Liver (tissue), 3 donors: ENCODE results near the gene ALDH1A1.

Source experiments
- CTCF ChIP-seq: fragments of 150-350 bp; IDR thresholded peaks from 2 replicates; pipeline ENCODE4 v1.5.1; 2017; ENCODE audit warnings: improper control_type of control experiment, low read depth, low read length; ENCODE audit not compliant: missing input control
- HNF4G ChIP-seq: IDR thresholded peaks from 2 replicates; pipeline ENCODE4 v1.6.1; 2016; ENCODE audit warnings: antibody characterized with exemption
- JUND ChIP-seq, 2 donors: IDR thresholded peaks; 2 replicates each; pipeline ENCODE4 v1.6.1; 2016; ENCODE audit warnings: antibody characterized with exemption in 2 of 2
- MAX ChIP-seq: IDR thresholded peaks from 2 replicates; pipeline ENCODE4 v1.6.1; 2016; ENCODE audit warnings: antibody characterized with exemption
- REST ChIP-seq: IDR thresholded peaks from 2 replicates; pipeline ENCODE4 v1.6.1; 2016; ENCODE audit warnings: antibody characterized with exemption, mild to moderate bottlenecking
- SP1 ChIP-seq: IDR thresholded peaks from 2 replicates; pipeline ENCODE4 v1.6.1; 2018; ENCODE audit warnings: antibody characterized with exemption, mild to moderate bottlenecking
- TAF1 ChIP-seq: conservative IDR thresholded peaks from 2 replicates; pipeline ENCODE4 v1.6.1; 2016; ENCODE audit warnings: antibody characterized with exemption, mild to moderate bottlenecking
- donor health status: healthy.
- donor health status: healthy.

GRCh38 chr9:72919246-72919945 is 33.5 kb downstream of the ALDH1A1 start:
- TF ChIP-seq CTCF (no peak), JUND (IDR thresholded peaks at IDR 0.05) (no peak), TAF1 (no peak), REST (no peak), SP1 (no peak), MAX (no peak), HNF4G (no peak)
